ENCODE measurements around the gene ATP1A1.

The ATP1A1 gene

DNA sequence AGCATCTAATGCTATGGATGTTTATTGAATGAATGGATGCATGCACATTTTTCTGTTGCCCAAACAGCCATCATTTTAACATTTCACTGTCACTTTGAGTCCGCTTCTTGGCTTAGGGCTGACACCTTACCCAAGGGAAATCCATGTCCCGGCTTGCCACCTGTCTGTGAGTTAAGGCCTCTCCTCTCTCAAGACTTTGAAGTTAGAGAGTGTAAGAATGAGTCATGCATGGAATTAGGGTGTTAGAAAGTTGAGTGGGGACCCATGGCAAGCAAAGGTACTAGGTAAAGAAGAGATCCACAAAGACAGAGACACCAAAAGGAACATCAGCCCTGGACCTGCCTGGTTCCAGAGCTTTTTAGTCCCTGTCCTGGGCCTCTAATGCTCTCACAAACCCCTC lies 35.1 kb downstream of the ATP1A1 start:
- no peak overlapping the region for H3K4me3 ChIP-seq (replicated peaks; ENCODE audit: low read depth, low read length)
- no peak for DNase-seq (ENCODE audit: extremely low read depth, low read depth)
- TF ChIP-seq, protein P1, sequence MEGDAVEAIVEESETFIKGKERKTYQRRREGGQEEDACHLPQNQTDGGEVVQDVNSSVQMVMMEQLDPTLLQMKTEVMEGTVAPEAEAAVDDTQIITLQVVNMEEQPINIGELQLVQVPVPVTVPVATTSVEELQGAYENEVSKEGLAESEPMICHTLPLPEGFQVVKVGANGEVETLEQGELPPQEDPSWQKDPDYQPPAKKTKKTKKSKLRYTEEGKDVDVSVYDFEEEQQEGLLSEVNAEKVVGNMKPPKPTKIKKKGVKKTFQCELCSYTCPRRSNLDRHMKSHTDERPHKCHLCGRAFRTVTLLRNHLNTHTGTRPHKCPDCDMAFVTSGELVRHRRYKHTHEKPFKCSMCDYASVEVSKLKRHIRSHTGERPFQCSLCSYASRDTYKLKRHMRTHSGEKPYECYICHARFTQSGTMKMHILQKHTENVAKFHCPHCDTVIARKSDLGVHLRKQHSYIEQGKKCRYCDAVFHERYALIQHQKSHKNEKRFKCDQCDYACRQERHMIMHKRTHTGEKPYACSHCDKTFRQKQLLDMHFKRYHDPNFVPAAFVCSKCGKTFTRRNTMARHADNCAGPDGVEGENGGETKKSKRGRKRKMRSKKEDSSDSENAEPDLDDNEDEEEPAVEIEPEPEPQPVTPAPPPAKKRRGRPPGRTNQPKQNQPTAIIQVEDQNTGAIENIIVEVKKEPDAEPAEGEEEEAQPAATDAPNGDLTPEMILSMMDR (IDR thresholded peaks at IDR 0.05; ENCODE audit: low read depth, low read length, missing control alignments) = no peak

DNA sequence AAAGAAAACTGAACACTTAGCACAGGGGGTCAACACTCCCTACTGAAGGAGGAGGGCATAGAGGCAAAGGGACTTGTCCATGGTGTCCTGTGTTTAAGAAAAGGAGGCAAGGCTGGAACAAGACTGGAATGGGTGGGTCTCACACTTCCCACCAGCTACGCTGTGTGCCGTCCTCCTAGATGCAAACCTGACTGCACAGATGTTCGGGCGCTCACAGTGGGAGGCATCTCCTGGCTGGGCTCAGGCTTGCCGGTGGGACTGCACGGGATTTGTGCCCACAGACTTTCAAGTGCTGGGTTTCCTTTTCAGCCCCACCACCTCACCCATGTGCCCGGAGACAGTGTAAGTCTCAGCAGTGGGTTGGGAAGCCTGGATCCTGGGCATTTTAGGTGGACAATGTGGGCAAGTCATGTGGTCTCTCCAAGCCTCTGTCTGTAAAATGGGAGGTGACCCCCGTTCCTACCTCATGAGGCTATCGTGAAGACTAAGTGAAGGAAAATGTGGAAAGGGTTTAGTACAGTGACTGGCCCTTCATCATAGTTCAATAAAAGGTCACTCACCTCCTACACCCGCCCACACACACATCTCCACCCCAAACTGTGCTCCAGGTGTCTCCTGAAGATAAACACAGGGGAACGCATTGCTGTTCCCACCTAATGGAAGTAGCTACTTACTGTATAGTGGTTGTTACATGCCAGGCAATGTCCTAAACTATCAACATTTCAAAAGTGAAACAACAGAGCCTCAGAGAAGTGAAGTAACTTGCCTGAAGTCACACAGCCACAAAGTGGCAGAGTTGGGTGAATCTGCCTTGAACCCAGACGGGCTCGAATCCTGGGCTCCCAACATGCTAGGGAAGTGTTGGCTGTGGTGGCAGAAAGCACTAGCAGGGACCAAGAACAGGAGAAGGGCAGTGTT lies 36.0 kb downstream of the ATP1A1 start:
- no peak overlapping the region for H3K4me3 ChIP-seq (replicated peaks; ENCODE audit: low read depth, low read length)
- TF ChIP-seq, protein P1 (IDR thresholded peaks at IDR 0.05; ENCODE audit: low read depth, low read length, missing control alignments) = no peak
- no peak for DNase-seq (ENCODE audit: extremely low read depth, low read depth)

DNA sequence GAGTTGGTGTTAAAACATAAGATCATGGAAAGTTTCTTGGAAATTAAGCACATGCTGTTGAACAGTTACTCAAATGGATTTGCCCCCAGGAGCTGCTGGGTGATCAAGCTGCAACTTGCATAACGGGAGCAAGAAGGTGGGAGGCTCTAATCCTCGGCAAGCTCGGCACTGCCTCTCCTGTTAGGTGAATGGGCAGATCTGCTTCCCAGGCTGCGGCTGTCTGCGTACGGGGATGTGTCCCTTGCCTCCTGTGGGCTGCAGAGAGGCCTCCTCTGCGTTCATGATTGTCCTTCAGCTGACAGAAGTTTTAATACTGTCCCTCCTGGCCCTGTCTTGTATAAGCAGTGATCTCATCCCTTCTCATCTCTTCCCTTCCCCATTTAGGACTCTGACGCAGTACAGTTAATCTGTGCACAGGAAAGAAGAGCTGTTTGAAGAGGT lies 36.7 kb downstream of the ATP1A1 start:
- no peak overlapping the region for H3K4me3 ChIP-seq (replicated peaks; ENCODE audit: low read depth, low read length)
- no peak for DNase-seq (ENCODE audit: extremely low read depth, low read depth)
- TF ChIP-seq, protein P1 (IDR thresholded peaks at IDR 0.05; ENCODE audit: low read depth, low read length, missing control alignments) = no peak

DNA sequence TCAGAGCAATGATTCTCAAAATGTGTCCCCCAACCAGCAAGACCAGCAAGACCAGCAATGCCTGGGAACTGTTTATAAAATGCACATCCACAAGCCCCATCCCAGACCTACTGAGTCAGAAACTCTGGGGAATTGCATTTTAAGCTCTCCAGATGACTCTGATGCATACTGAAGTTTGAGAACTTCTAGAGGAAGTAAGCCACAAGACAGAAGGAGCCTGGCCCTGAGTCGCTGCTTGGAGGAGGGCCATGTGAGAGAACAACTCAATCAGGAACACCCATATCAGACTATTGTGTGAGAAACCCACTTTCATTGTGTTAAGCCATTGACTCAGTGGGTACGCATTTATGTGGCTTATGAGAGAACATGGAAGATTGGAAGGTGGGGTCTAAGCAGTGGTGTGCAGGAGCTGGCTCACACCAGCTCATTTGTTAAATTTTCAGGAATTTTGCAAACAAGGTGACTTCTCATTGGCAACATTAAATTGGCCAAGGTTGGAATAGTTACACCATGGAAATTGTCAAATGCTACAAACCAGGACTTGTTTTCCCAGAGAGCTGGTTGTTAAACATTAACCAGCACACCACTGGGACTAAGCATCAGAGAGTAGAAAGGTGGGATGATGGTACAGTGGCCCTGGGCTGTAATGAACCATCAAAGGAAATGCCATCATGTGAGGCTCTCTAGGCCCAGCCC lies 38.9 kb downstream of the ATP1A1 start:
- no peak for DNase-seq (ENCODE audit: extremely low read depth, low read depth)
- TF ChIP-seq, protein P1 (IDR thresholded peaks at IDR 0.05; ENCODE audit: low read depth, low read length, missing control alignments) = no peak
- no peak overlapping the region for H3K4me3 ChIP-seq (replicated peaks; ENCODE audit: low read depth, low read length)

DNA sequence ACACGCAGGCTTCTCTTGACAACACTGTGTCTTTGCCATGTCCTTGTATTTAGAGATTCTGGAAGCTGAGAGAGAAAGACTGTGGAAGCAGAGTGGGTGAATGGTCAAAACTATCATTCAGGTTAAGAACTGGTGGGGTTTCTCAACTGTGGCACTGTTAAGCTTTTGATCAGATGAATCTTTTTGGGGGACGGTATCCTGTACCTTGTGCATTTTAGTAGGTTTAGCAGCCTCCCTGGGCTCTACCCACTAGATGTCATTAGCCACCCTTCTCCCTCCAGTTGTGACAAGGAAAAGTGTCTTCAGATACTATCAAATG lies 39.4 kb downstream of the ATP1A1 start:
- DNase-seq (ENCODE audit: extremely low read depth, low read depth) = no peak
- TF ChIP-seq, protein P1 (IDR thresholded peaks at IDR 0.05; ENCODE audit: low read depth, low read length, missing control alignments) = no peak
- H3K4me3 ChIP-seq (replicated peaks; ENCODE audit: low read depth, low read length) = no peak overlapping the region

DNA sequence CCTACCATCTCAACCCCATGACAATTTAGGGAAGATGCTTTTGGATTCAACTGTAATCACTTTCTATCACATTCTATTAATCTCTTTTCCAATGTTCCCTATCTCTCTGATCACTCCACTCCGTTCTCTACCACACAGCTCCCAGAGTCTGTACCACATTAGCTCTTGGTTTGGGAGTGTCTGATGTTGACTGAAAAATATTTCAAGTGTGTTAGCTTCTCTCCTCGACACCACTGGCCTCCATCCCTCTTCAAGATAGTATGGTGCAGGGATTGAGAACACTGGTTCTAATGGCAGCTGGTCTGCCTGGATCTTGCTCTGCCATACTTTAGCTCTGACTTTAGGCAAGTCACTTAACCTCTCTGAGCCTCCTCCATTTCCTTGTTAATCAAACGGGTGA lies 39.9 kb downstream of the ATP1A1 start:
- no peak overlapping the region for H3K4me3 ChIP-seq (replicated peaks; ENCODE audit: low read depth, low read length)
- DNase-seq (ENCODE audit: extremely low read depth, low read depth) = no peak
- TF ChIP-seq, protein P1 (IDR thresholded peaks at IDR 0.05; ENCODE audit: low read depth, low read length, missing control alignments) = no peak

Measured in HFF-Myc (cell line).